ENCODE measurements around the gene PRKCQ. TPM values are rescaled to one million over a fixed set of nuclear protein-coding genes. Genes with fewer than 3 reads are reported as not detected.

Gene PRKCQ
- total and polyA plus RNA-seq, 2 of the 8 experiments (the other 6 are each of a cell fraction or from before 2014, with no cell fraction given), result 9.1 to 22.6 TPM

- TF ChIP-seq RXRA (IDR thresholded peaks at IDR 0.05; ENCODE audit: insufficient read depth, low read depth, low read length) (no peak), NRF1 (IDR thresholded peaks at IDR 0.05; ENCODE audit: low read depth, low read length) (no peak), SRF (IDR thresholded peaks at IDR 0.05; ENCODE audit: low read depth, low read length) (no peak), HDAC2 (IDR thresholded peaks at IDR 0.05; ENCODE audit: borderline replicate concordance in 1 of 2, low read depth in 2 of 2, low read length in 2 of 2) (no peak), SUZ12 (IDR thresholded peaks at IDR 0.05; ENCODE audit: low read length) (no peak), CBX5 (IDR thresholded peaks at IDR 0.05; ENCODE audit: low read depth, low read length) (no peak)
These were observed 32.3 kb upstream of the PRKCQ start (continued) for GRCh38 chr10:6612371-6612770.
